ENCODE measurements around the gene UBE2V1.
"Not testable (repeated sequence)": the region's sequence is repeated elsewhere in the genome, so short reads cannot be mapped to it uniquely, and the experiment has no call there.

Gene UBE2V1

DNA sequence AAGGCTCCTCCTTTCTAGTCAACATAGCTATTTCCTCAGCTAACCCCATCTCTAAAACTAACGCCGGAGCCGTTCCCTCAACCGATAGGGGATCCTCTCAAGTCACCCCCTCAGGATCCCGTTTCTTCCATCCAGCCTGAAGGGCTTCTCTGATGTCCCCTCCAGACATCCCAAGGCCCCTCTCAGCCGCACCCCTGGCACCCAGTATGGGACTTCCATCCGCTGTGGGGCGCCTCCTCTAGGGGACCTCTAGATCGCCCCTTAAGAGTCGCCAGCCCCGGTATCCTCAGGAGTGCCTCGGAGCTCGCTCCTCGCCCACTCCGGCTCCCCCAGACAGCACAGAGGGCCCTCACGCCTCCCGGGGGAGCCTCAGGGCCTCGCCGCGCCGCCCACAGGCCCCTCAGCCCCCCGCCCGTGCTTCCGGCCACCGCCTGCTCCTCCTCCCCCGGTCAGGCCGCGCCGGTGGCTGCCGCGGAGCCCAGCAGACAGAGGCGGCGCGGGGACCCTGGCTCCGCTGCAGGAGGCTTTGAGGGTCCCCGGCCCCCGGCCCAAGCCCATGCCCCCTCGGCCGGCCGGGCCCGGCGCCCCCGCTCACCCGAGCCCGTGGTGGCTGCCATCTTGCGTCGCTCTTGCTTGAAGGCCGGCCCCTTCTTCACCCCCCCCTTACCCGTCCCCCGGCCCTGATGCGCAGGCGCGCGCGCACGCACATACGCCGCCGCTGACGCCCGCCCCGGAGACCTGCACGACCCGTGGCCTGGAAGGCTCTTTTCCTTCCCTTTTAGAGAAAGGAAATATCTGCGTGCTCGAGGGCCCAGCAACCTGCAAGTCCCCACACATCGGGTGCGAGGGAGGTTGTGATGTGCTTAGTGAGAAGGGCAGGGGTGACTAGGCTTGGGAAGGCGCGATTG, at the start of gene UBE2V1:
TSS of gene UBE2V1 (minus strand) at position 639 of the 908 bp plus-strand sequence. CDS start at position 617, 22 bp downstream.
- peak; percentile 48 for DNase-seq

DNA sequence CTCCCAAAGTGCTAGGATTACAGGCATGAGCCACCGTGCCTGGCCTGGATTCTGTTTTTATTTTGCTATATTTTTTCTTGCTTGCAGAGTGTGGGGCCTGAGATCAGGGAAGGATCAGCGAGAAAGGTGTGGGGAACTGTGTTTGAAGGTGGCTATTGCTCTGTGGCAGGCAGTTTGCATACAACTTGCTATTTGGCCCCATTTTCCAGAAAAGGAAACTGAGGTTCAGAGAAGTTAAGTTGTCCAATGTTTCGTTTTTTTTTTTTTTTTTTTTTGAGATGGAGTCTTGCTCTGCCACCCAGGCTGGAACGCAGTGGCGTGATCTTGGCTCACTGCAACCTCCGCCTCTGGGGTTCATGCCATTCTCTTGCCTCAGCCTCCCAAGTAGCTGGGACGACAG, 48.5 kb upstream of the UBE2V1 start:
- DNase-seq: not testable (repeated sequence)

DNA sequence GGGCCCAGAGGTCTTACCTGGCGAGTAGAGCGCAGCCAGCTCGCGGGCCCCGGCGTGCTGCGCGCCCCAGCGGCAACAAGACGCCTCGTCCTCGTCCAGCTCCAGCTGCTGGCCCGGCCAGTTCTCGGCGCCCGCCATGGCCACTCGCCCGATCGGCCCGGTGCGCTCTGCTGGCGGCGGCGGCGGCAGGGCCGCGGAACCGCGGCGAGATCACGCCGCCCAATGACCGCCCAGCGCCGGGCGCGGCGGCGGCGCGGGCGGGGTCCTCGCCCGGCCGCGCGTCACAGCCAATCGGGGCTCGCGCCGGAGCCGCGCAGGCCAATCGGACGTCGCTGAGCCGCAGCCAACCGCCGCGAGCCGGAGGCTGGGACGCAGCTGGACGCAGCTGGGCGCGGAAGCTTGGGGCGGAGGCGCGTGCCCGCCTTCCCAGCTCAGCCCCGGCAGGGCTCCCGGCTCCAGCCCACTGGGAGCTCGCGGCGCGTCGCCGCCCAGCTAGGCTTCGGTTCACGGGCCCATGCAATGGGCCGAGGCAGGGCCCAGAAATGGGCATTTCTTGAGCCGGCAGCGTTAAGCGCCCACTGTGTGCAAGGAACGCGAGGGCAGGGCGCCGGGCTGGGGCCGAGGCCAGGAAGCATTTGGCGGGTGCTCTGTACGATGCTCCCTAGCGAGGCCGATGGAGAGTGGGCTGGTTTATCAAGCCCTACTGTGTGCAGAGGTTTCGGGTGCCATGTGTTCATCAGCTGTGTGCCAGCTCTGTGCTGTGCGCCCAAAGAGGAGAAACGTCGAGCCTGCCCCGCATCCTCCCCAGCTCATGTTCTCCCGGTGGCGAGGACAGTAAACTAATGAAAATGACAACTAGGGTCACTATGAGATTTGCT, 40.8 kb upstream of the UBE2V1 start, which contains the start of gene PEDS1:
TSS of gene PEDS1 (minus strand) at position 224 of the 878 bp plus-strand sequence. CDS start at position 138, 86 bp downstream.
- DNase-seq: peak; percentile 29

DNA sequence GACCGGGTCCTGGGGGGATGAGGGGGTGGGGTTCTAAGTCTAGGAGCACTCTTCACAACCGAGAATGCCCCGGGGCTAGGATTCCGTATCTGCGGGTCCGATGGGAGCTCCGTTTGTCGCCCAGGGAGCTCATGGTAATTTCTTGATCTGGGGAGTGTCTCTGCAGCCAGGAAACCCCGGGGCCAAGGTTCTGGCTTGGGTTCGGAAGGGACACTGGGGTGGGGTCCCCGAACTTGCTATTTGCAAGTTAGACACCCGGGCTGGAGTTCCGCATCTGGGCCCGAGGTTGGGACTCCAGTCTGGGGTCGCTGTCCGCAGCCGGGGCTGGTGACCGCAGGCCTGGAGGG, 40.2 kb upstream of the UBE2V1 start:
- DNase-seq: no peak

DNA sequence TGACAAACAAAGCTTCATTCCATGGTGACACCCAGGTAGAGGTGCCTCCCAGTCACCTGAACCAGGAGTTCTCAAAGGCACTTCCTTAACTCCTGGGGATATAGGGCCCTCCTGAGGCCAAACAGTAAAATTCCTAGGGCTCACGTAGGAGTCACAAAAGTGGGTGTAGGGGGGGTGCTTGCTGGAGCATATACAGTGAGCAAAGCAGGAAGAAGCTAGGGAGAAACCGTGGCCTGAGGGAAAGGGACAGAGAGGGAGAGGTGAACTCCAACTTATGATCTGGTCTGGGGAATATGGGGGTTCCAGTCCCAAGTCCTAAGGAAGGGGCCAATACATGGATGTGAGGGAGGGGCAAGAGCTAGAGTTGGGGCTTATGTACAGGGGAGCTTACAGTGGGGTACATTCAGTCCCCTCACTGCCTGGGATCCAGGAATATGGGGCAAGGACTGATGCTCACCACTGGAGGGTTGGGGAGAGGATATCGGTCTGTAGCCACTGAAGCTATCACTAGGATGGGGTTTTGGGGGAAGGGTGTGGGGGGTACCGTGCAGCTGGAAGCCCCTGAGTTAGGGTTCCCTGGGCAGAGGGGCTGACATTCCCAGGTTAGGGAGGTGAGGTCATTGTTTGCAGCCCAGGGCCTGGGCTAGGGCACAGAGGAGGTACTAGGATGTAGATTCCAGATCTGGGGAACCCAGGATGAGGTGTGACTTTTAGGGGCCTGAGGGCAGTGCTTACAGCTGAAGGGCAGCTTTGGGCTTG, 39.6 kb upstream of the UBE2V1 start:
- no peak for DNase-seq

DNA sequence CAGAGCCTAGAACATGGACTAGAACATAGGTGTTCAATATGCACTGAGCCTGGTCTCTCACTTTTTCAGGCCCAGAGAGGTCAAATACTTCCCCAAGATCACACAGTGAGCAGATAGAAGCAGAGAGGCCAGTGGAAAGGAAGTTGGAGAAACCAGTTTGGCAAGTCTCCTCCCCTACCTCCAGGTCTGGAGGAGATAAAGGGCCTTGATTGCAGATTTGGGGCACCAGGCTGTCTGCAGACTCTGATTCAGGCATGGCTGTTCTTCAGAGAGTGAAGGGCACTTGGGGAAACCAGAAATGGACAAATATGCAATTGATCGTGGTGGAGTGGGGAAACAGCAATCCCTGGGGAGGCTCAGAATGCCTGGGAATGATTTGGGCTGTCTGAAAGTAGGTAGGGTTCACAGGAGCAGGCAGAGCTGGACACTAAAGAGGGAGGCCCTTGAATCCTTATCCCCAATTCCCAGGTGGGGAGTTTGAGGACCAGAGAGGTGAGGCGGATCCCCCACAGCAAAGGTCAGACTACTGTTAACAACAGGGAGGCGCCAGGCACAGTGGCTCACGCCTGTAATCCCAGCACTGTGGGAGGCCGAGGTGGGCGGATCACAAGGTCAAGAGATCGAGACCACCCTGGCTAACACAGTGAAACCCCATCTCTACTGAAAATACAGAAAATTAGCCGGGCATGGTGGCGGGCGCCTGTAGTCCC, 38.2 kb upstream of the UBE2V1 start:
- peak; percentile 72 for DNase-seq

DNA sequence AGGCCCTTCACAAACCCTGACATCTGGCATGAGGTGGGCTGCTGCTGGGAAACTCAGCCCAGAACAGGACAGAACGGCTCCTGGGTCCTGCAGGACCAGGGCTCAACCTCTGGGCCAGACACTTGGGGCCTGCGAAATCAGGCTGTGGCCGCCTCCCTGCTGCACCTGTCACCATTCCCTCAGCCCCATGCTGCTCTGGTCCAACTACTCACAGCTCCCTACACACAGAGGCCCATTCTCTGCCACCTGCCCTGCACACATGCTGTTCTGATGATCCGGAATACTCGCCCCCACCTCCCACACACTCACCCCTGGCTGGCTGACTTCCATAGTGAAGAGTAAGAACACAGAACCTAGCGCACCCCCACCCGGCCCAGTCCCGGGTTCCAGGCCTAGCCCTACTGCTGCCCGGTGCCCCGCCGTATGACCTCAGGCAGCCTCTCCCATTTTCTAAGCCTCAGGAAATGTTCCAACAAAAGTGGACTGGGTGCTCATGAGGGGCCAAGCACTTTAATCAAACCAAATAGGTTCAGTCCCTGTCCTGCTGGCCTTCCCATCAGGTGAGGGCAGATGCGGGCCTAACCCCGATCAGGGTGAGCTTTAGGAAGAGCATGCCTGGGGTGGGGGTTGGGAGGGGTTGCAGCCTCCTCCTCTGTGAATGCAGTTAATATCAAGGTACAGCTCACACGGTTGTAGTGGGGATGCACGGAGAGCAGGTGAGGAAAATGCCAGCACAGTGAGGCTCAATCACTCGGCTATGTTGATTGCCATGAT, 36.7 kb upstream of the UBE2V1 start:
- DNase-seq: no peak

DNA sequence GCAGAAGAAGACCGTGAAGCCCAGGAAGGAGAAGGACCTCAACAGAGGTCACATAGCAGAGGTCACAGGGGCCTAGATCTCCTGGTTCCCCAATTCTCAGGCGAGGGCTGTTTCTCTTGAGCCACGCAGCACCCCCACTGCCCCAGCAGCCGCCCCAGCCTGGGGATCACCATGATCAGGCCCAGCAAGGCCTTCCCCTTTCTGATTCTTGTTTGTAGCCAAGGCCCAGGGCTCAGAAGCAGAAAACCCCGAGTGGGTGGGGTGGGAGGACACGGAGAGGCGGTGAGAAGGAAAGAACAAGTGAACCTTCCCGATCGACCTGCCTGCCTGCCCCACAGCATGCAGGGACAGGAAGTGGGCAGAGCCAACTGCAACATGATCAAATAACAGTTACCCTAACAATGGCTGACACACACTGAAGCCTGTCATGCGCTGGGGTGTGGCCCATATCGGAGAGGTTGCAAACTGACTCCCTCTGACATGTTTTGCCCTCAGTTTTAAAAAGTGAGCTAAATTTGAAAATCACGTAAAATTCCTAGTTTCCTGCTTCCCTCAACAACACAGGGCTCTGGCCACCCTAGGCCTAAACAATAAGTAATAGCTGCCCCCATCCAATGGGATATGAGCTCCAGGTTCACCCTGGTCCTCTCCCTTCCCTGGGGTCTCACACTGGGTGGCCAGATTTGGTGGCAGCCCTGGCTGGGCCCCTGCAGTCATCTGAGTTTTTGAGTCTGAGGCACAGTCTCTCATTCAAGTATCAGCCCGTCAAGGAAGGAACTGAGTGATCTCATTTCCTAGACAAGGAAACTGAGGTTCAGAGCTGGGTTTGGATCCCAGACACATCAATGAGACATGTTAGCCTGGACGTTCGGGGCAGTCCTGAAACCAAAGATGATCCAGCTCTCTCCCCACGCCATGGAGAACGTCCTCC, 34.0 kb upstream of the UBE2V1 start:
- DNase-seq: peak; percentile 53

DNA sequence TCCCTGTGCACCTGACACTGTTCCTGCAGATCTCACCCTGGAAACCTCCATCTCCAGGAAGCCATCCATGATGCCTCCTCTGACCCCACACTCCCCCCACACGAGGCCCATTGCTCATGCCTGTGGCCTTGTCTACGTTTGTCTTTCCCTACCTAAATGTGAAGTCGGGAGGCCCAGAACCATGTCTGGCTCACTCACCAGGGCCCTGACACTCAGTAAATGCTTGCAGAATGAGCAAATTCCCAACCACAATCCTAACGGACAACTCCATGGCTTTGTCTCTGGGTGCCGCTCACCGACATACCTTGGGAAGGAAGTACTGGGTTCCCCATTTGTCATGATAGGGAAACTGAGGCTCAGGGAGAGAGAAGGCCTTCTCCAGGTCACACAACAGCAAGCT, 33.3 kb upstream of the UBE2V1 start:
- no peak for DNase-seq

DNA sequence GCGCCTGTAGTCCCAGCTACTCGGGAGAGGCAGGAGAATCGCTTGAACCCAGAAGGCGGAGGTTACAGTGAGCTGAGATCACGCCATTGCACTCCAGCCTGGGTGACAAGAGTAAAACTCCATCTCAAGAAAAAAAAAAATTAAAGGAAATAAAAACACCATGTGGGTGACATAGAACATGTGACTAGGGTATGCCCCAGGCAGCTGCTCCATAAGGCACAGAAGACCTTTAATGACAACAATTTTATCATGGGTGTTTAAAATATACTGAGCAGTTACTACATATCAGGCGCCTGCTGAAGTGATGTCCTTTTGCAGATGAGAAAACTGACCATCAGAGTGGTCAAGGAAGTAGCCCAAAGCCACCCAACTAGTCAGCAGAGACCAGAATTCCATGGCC, 32.6 kb upstream of the UBE2V1 start:
- DNase-seq: no peak

DNA sequence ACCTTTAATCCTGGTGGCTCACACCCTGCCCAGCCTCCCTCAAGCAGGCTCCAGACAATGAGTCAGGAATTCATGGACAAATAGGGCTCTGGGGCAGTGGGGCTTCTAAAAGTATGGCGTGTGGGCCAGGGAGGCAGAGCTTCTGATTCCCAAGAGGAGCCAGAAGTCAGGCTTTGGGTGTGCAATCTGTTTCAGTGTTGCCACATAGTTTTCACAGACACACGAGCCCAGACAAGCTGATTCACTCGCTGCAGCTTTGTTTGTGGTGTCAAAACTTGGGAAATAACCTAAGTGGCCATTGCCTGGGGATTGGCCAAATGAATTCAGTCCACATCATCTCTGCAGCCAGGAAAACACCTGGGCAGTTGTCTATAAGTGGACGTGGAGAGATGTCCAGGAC, 31.4 kb upstream of the UBE2V1 start:
- DNase-seq: no peak

DNA sequence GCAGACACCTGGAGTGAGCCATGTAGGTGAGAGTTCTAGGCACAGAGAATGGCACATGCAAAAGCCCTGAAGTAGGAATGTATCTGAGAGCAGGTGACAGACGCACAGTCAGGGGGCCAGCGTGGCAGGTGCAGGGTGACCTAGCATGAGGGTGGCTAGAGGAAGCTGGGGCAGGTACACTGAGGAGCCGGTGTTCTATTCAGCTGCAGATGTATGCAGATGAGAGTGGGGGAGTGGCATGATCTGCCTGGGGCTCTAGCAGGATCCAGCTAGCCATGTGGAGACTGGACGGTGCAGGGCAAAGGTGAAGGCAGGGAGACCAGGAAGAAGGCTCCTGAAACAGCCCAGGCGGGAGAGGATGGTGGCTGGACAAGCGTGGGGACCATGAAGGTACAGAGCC, 29.9 kb upstream of the UBE2V1 start:
- DNase-seq: peak; percentile 37

DNA sequence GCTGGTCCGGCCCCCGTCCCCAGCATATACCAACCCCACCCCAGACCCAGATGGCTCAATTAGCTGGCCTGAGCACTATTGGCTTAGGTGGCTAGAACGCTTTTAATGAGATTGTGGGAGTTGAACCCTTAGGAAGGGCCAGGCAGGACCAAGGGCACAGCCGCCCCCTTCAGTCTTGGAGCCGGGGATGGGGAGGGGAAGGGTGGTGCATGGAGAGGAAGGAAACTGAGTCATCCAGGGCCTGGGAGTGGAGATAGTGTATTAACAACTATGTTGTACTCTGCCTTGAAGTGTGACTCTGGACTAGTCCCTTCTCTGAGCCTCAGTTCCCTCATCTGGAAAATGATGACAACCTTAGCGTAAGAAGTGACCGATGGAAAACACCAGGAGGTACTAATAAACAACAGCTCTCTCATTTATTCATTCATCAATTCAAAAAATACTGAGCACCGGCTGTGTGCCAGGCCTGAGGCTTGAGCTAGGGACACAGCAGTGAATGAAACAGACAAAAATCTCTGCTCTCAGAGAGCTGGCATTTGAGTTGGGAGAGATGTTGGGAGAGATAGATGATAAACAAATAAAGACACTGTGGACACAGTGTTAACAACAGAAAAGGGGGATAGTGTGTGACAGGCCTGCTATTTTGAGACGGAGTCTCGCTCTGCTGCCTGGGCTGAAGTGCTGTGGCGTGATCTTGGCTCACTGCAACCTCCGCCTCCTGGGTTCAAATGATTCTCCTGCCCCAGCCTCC, 29.0 kb upstream of the UBE2V1 start:
- peak; percentile 20 for DNase-seq

DNA sequence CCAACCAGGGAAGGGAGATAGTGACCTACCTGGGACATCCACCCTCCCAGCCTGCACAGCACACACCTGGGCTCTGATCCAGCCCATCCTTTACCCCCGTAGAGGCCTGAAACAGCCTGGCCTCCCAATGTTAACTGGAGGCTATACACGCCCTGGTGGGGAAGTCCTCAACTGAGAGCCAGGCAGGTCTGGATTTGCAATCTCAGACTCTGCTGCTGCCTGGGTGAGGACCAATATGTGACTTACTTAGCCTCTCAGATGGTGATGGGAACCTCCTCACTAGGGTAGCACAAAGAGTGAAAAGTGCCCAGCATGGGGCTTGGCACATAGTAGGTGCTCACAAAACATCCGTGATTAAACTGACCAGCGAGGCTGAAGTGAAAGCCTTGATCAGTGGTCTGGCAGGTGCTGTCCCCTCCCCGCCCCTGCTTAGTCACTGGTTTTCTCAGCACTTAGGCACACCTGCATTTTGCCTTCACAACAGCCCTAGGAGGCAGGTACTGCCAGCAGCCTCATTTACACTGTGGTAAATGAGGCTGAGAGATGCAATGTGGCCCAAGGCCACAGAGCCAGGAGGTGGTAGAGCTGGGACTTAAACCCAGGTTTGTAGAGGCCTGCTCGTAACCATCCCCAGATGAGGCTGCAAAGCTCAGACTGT, 28.2 kb upstream of the UBE2V1 start:
- no peak for DNase-seq

DNA sequence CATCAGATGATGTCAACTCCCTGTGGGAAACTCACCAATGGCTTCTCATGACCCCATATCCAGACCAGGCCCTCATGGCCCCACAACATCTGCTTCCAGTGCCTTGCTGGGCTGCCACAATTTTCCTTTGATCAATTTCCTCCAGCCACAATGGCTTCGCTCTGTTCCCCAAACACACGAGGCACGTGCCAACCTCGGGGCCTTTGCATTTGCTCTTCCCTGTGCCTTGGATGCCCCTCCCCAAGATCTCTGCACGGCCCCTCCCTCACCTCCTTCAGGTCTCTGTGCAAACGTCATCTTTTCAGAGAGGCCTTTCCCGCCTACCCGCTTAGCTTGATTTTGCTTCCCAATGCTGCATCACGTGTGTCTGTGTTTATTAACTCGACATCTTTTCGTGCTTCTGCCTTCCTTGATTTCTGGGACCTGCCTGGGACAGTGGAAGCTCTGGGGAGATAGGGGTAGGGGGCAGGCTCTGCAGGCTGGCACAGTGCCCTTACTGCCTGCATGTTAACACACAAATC, 27.4 kb upstream of the UBE2V1 start:
- no peak for DNase-seq

DNA sequence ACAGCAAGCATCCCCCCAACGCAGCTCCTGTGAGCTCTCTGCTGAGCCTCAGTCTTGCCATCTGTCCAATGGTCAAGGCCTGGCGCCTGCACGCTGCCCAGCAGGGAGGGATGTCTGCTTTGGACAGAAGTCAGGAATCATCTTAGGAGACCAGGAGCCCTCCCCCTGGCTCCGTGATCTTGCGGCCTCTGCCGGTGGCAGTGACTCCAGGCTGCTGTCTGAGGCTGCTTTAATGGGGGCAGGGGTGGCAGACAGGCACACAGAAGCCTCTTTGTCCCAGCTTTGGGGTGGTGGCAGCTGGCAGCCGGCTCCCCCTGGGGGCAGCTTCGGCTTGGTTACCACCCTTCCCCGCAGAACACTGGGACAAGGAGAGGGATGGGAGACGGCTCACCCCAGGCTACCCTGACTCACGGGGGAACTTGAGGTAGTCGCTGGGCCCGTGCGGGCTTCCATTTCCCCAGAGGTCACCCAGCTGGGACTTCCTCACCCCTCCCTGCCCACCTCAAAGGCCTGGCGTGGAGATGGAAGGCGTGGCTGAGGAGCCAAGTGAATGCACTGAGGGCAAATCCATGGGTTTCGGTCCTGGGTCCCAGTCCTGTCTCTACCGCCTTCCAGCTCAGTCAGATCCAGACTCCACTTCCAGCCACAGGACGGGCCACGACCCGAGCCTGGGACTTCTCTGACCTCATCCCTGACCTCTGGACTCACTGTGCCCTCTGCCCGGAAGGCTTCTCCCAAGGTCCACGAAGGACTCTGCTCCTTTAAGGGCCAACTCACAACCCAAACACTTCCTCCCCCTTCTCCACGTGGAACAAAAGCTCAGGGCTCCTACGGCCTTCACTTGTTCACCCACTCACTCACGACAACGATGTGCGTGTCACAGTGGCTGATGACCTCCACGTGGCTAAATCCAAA, 25.8 kb upstream of the UBE2V1 start:
- DNase-seq: no peak

DNA sequence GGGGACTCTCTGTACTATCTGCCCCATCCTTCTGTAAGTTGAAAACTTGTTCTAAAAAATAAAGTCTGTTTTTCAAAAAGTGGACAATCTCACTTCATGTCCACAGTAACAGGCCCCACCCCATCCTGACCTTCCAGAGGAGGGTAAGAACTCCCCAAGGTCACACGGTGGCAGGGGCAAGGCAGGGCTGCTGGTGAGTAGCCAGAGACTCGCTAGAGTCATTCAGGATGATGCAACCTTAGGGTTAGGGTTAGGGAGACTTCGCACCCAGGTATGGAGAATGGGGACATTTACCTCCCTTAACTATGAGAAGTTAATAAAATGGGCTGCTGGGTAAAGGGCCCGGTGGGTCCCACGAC, 25.1 kb upstream of the UBE2V1 start:
- DNase-seq: no peak

DNA sequence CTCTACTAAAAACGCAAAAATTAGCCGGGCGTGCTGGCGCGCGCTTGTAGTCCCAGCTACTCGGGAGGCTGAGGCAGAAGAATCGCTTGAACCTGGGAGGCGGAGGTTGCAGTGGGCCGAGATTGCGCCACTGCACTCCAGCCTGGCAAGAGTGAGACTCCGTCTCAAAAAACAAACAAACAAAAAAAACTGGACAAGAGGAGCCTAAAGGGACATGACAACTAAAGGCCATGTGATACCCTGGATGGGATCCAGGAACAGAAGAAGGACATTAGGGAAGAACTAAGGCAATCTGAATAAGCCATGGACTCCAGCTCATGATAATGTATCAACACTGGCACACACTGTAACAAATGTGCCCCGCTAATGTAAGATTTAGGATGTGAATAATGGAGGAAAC, 24.8 kb upstream of the UBE2V1 start:
- peak; percentile 71 for DNase-seq
